HepG2 (cell line): Measurements from ENCODE around the gene AP2A2. TPM values are rescaled to one million over a fixed set of nuclear protein-coding genes. Genes with fewer than 3 reads are reported as not detected.

ENCODE experiments used
- CBX2 ChIP-seq, 2 experiments: fragments of 200-600 bp in 1 of 2; sonication (generic); formaldehyde crosslinking in 1 of 2; IDR thresholded peaks; 2 replicates each; pipeline versions ENCODE4 v1.7.0 to v1.8.1; 2018 to 2022; ENCODE audit warnings: low read depth in 2 of 2, low read length in 1 of 2, mild to moderate bottlenecking in 1 of 2, missing genetic modification reagents in 1 of 2
- FOXP4 ChIP-seq: sonication (generic); formaldehyde crosslinking; IDR thresholded peaks from 2 replicates; pipeline ENCODE4 v1.4.0; 2020; ENCODE audit warnings: missing genetic modification reagents
- HDAC6 ChIP-seq: fragments of 200-600 bp; sonication (generic); IDR thresholded peaks from 2 replicates; pipeline ENCODE4 v1.7.0; 2017; ENCODE audit warnings: mild to moderate bottlenecking, antibody characterized with exemption, low read length, low read depth
- KIAA2018 ChIP-seq: sonication (generic); formaldehyde crosslinking; IDR thresholded peaks from 2 replicates; pipeline ENCODE4 v1.5.0; 2020; ENCODE audit warnings: mild to moderate bottlenecking, missing genetic modification reagents, borderline replicate concordance
- PRDM15 ChIP-seq: sonication (generic); formaldehyde crosslinking; IDR thresholded peaks from 2 replicates; pipeline ENCODE4 v1.4.0; 2020; ENCODE audit warnings: missing genetic modification reagents
- SRY ChIP-seq: sonication (generic); formaldehyde crosslinking; IDR thresholded peaks from 2 replicates; pipeline ENCODE4 v1.8.0; 2022; ENCODE audit warnings: mild to moderate bottlenecking, missing genetic modification reagents
- ZNF143 ChIP-seq: sonication (generic); formaldehyde crosslinking; IDR thresholded peaks from 2 replicates; pipeline ENCODE4 v1.4.0; 2020; ENCODE audit warnings: missing genetic modification reagents
- ZNF18 ChIP-seq: sonication (generic); formaldehyde crosslinking; IDR thresholded peaks from 2 replicates; pipeline ENCODE4 v1.8.0; 2022; ENCODE audit warnings: mild to moderate bottlenecking, missing genetic modification reagents; ENCODE audit not compliant: insufficient replicate concordance
- ZNF335 ChIP-seq: sonication (generic); formaldehyde crosslinking; IDR thresholded peaks from 2 replicates; pipeline ENCODE4 v1.4.0; 2020; ENCODE audit warnings: missing genetic modification reagents
- ZSCAN25 ChIP-seq: sonication (generic); formaldehyde crosslinking; IDR thresholded peaks from 2 replicates; pipeline ENCODE4 v1.8.0; 2022; ENCODE audit warnings: mild to moderate bottlenecking, missing genetic modification reagents
- polyA plus RNA-seq, 8 experiments: library from polyadenylated mRNA; depleted of rRNA in 3 of 8; stranded (reverse) in 7 of 8; unstranded in 1 of 8; fragments of >200 nt; fragmentation: Illumina TruSeq in 4 of 8; extraction: Trizol in 4 of 8; gene quantifications; 2 replicates each; pipeline versions ENCODE4 v1.2.1 to v1.2.3, GENCODE V29; 2011 to 2016; ENCODE audit warnings: low read depth in 4 of 8, missing spikeins in 1 of 8, mixed read lengths in 1 of 8; ENCODE audit not compliant: insufficient read depth in 1 of 8
- total RNA-seq, 5 experiments: library from RNA; depleted of rRNA; stranded (reverse); fragments of >200 nt; fragmentation: Illumina TruSeq; extraction: Trizol; gene quantifications; 2 replicates each; pipeline ENCODE4 v1.2.3, GENCODE V29; 2016; ENCODE audit warnings: low read depth in 1 of 5

The AP2A2 gene
- total and polyA plus RNA-seq, 2 of the 13 experiments (the other 11 are each of a cell fraction or from before 2014, with no cell fraction given) = 25.7 to 75.7 TPM

GRCh38 chr11:914747-915501 lies 10.7 kb upstream of the AP2A2 start (continued):
- TF ChIP-seq CBX2 (IDR thresholded peaks at IDR 0.05; ENCODE audit: low read depth, low read length) = no peak
- no peak for TF ChIP-seq CBX2 (CRISPR knock-in tag; IDR thresholded peaks at IDR 0.05; ENCODE audit: low read depth)
- 0 out of 2 replicates have a peak, but pooled peaks have one; percentile 46 for TF ChIP-seq ZNF335 (CRISPR knock-in tag)
- TF ChIP-seq FOXP4 (CRISPR knock-in tag) = peak; percentile 32; the same call in 1 of the 2 replicates
- 0 out of 2 replicates have a peak, but pooled peaks have one; percentile 13 for TF ChIP-seq SRY
- TF ChIP-seq ZNF18 = peak; percentile 46
- 0 out of 2 replicates have a peak, but pooled peaks have one; percentile 62 for TF ChIP-seq ZSCAN25 (CRISPR knock-in tag)
- no peak for TF ChIP-seq HDAC6
- no peak for TF ChIP-seq KIAA2018
- TF ChIP-seq ZNF143 = no peak
- TF ChIP-seq PRDM15 = no peak
